Erythroblast (primary cell): ENCODE data around the gene DIP2C.

Source experiments
- GATA1 ChIP-seq: IDR thresholded peaks from 2 replicates; pipeline ENCODE4 v1.6.1; 2011; ENCODE audit warnings: low read depth, mild to moderate bottlenecking, control low read depth, low read length, moderate library complexity
- POLR2A ChIP-seq: IDR thresholded peaks from 2 replicates; pipeline ENCODE4 v1.6.1; 2011; ENCODE audit warnings: mild to moderate bottlenecking, low read length

- no peak for TF ChIP-seq POLR2A
- TF ChIP-seq GATA1 = no peak
Measured at GRCh38 chr10:526651-527312, 162.7 kb downstream of the DIP2C start.
